Jurkat, Clone E6-1 (cell line): ENCODE data around the gene FAM120A.

ENCODE experiments used
- DNase-seq: peaks from one replicate; pipeline ENCODE4 v3.0.0-alpha.2; 2011; ENCODE audit warnings: low read depth, low spot score
- H3K4me3 ChIP-seq: 2 replicates; pipeline ENCODE4 v1.5.1; 2011; ENCODE audit warnings: mild to moderate bottlenecking, low read length, control low read depth, moderate library complexity

The FAM120A gene

DNA sequence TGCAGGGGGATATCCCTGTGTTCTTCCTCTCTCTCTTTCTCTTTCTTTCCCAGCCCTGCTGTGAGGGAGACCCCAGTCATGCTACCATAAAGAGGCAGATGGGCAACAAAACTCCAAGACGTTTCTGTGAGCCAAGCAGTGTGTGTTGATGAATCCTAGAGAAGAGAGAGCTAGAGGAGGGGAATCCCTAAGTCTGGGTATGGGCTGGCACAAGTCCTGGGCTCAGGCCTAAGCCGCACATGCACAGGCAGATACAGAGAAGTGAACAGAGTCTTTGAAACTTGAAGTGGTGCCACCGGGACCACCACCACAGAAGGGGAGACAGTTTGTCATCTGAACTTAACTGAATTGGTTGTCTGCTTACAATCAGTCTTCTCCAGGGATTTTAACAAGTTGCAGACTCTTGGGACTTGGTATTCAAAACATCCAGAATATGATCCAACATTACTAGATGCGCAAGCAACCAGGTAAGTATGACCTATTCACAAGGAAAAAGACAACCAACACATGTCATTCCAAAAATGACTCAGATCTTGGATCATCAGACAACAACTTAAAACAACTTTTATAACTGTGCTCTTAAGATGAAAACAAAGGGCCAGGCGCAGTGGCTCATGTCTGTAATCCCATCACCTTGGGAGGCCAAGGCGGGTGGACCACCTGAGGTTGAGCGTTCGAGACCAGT lies 10.4 kb upstream of the FAM120A start:
- H3K4me3 ChIP-seq = no peak overlapping the region
- no peak for DNase-seq

DNA sequence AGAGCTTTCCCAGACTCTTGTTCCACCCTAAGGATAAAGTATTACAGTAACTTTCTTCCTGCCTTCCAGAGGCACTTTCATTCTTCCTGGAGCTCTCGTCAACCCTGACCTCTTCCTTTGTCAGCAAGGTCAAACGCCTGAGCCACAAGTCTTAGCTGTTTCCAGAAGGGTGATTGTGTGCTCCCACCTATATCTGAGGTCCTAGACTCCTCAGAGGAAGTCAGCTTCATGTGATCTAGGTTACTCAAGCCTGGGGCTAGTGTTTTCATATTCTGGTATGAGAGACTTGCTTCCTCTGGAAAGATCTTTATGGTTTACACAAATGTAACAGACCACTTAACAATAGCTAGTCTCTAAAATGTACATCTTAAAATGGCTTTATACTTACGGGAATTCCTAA lies 5.4 kb upstream of the FAM120A start:
- no peak for DNase-seq
- H3K4me3 ChIP-seq = no peak overlapping the region

DNA sequence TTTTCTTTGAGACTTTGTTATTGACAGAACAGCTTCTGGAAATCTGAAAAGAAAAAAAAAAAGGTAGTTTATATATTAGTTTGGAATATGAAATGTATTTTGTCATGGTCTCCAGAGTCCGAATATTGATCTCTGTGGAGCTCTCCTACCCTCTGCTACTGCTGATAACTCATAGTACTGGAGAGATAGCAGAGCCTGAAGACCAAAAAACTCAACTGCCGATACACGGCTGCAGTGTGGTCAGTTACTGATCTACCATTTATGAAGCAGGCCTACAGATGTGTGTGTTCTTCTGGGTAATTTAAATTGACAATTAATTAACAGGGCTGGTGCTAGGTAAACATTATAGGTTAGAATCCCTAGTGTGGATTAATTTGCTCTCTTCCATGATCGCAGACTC lies 3.8 kb upstream of the FAM120A start:
- DNase-seq = no peak
- no peak overlapping the region for H3K4me3 ChIP-seq

DNA sequence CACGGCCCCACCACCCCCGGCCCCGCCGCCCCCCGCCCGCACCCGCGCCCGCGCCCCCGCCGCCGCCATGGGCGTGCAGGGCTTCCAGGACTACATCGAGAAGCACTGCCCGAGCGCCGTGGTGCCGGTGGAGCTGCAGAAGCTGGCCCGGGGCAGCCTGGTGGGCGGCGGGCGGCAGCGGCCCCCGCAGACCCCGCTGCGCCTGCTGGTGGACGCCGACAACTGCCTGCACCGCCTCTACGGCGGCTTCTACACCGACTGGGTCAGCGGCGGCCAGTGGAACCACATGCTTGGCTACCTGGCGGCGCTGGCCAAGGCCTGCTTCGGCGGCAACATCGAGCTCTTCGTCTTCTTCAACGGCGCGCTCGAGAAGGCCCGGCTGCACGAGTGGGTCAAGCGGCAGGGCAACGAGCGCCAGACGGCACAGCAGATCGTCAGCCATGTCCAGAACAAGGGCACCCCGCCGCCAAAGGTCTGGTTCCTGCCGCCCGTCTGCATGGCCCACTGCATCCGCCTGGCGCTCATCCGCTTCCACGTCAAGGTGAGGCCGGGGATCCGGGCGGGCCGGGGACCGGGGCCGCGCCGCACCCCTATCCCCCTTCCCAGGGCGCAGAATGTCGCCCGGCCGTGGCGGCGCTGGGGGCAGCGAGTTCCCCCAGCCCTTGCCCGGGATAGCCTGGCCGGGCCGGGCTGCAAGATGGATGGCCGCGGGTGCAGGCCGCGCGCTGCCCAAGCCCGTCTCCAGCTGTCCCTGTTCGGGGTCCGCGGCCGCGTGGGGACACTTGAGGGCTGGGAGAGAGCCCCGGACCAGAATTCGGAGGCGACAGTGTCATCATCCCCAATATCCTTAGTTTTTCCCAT lies 594 bp downstream of the FAM120A start:
- no peak for DNase-seq
- peak overlapping the region; percentile 86 for H3K4me3 ChIP-seq

DNA sequence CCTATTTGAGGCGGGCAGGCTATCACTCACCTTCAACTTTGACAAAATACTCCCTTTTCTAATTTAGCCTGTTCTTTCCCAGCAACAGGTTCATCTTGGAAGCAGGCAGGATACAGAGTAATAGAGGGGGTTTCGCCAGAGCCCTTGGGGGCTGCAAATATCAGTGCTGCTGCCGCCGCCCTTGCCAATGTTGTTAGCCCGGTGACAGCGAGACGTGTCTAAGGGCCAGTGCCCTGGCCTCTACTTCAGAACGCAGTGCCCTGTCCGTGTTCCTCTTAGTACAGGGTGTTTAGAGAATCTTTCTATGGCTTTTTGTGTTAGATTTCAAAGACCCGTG lies 1.2 kb downstream of the FAM120A start:
- peak overlapping the region; percentile 86 for H3K4me3 ChIP-seq
- DNase-seq = no peak

DNA sequence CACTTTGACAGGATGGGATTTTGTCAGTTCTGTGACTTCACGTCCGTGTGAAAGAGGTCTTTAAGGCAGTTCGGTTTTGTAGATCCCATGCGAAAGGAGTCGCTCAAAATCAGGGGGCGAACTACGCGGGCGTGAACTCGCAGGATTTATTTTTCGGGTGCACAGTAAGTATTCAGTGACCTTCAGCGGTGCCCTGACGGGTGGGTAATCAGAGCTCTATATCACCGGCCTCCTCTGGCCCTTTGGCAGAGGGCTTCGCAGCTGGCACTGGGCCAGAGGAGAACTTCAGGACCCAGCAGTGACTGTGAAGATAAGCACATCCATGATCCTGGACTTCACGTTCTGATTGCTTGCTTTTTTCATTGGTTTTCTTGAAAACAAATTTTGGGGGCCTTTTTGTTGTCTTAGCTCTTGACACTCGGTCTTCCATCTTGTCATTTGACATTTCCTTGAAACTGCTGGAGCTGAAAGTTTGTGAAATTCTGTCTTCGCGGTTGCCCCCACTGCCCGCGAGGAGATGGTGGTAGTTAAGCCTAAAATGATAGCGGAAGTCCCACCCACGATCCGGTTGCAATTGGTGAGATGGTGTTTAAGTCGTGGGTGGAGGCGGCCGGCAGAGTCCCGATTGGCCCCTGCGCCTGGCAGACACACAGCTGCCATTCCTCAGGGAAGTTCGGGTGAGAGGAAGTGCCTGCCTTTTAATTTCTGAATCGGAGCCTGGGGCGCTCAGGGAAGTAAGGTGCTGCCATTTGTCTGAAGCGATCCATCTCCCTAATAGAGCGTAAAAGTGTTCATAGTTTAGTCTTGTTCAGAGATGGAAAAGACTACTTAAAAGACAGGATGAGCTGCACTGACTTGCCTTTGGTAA lies 1.8 kb downstream of the FAM120A start, which contains the start of gene FAM120AOS:
Gene FAM120AOS (minus strand): TSS at position 535 of the 868 bp plus-strand sequence. CDS start 872 bp downstream, outside the sequence.
- DNase-seq = peak; percentile 94
- peak within 1 kb of the TSS; percentile 86 for H3K4me3 ChIP-seq

DNA sequence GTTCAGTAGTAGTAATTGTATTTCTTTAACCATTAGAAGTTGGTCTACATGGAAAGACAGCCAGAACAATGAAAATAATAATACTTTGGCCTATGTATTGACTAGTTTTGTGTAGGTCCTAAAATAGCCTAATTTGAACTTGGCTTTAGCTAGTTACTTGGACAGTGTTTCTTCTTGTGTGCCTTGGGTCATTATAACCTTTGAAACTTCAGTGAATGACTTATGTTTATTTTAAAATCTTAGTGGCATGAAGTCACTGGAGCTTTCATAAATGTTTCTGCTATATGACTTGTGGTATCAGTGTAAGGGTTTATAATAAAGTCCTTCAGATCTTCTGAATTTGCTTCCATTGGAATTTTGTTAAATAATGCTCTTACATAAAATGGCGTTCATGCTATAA lies 4.5 kb downstream of the FAM120A start:
- no peak for DNase-seq
- H3K4me3 ChIP-seq = no peak overlapping the region

DNA sequence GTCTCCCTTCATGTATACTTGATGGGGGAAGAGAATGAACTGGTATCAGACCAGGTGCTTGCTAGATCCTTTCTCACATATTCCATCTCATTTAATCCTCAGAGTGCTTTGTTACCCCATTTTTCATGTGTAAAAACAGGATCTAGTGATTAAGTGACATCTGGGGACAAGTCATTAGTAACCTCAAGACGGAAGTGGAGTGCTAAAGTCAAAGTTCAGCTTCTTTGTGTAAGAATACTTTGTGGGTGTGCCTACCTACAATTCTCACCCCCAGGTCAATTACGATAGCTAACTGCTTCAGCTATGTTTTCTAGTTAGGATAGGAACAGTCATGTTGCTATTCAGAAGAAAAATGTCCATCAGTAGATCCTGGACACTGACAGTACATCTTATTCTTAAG lies 5.0 kb downstream of the FAM120A start:
- H3K4me3 ChIP-seq = no peak overlapping the region

DNA sequence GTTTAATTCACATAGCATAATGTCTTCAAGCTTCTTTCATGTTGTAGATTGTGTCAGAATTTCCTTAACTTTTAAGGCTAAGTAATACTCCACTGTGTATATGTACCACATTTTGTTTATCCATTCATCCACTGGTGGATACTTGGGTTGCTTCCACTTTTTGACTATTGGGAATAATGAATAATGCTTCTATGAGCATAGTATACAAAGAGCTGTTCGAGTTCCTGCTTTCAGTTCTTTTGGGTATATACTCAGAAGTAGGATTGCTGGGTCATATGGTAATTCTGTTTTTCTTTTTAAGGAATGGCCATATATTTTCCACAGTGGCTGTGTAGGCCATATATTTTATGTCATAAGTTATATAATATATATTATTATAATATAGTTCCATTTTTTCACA lies 5.5 kb downstream of the FAM120A start:
- no peak overlapping the region for H3K4me3 ChIP-seq
- no peak for DNase-seq

More for the DNA sequence above, 5.0 kb downstream of the FAM120A start:
- DNase-seq = peak; percentile 62

DNA sequence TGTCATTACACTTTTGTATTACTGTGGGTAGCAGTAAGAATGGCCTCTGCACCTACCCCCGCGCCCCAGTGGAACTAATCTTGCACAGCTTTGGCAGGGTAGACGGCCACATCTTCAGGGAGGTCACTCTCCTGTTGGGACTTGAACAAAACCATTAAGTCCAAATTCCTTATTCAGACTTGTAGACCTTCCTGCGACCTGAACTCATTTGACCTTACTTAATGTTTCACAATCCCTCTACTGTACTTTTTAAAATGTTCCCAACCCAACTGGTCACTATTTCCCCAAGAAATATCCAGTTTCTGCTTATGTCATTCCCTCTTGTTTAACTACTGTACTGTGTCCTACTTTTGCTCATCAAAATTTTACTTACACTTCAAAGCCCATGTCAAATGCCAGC lies 7.2 kb downstream of the FAM120A start:
- H3K4me3 ChIP-seq = no peak overlapping the region
- no peak for DNase-seq

DNA sequence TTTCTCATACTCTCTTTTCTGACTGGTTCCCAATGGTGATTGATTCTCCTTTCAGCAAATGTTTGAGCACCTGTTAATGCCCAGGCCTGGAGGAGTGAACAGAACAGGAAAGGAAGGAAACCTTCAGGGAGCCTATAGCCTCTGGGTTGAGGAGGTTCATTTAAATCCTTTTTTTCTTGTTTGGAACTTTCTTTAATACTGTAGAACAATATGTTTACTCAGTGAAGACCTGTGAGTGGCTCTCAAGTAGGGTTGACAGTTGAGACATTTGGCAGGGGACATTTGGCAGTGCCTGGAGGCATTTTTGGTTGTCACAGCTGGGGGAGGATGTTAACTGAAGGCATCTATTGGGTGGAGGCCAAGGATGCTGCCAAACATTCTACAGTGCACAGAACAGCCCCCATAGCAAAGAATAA lies 8.0 kb downstream of the FAM120A start:
- DNase-seq = no peak

DNA sequence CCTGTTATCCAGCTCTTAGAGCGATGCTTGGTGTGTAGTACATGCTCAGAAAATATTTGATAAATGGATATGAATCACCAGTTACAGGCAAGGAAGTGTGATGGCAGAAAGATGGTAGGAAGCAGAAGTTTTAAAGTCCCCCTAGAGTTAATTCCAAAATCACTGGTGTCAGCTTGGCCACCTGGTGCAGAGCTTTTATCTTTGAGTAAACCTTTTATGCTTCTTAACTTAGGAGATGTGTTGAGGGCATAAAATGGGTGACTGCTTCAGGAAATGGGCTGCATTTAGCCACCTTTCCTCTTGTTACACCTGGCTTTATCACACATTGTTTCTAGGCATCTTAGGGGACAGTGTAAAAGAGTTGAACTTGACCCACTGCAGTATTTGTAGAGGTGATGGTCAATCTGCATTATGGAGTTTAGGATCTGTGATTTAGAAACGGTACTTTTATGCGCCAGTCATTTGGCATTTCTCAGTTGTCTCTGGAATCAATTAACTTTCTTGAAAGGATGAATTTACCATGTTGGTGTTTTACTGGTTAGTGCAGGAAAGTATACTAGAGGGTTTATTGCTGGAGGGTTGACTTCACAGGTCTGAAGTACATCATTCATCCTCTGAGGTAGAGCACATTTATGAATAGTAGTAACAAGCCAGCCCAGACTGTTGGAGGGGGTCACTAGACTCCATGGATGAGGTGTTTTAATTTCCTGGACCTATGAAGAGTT lies 9.4 kb downstream of the FAM120A start:
- H3K4me3 ChIP-seq = no peak overlapping the region
- DNase-seq = peak; percentile 62

More for the DNA sequence above, 8.0 kb downstream of the FAM120A start:
- H3K4me3 ChIP-seq = no peak overlapping the region

DNA sequence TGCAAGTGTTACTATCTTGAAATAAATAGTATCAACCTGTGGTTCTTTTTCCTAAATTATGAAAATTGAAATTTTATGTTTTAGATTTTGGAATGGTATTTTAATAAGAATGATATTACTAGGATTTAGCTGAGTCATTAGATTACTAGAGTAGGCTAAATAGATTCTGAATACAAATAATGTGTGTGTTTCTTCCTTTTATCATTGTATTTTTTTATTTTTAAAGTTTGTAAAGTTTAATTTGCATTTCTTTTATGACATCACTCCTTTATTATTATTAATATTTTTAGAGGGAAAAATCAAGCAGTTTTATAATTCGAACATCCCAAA lies 9.9 kb downstream of the FAM120A start:
- DNase-seq = no peak
- H3K4me3 ChIP-seq = no peak overlapping the region

DNA sequence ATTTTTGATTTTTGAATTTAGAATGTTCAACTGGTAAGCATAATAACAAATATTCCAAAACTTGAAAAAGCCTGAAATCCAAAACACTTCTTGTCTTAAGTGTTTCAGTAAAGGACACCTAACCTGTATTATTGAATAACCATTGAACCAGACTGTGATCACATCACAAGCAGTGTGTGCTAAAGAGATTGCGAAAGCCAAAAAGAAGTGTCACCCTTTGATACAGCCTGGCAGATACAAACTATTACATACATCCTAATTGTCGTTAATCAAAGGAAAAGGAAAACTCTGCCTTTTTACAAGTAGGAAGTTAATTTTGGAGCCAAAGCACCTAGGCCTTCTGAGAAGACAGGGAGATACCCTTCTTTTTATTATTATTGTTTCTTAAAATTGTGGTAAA lies 10.3 kb downstream of the FAM120A start:
- no peak for DNase-seq
- H3K4me3 ChIP-seq = no peak overlapping the region

DNA sequence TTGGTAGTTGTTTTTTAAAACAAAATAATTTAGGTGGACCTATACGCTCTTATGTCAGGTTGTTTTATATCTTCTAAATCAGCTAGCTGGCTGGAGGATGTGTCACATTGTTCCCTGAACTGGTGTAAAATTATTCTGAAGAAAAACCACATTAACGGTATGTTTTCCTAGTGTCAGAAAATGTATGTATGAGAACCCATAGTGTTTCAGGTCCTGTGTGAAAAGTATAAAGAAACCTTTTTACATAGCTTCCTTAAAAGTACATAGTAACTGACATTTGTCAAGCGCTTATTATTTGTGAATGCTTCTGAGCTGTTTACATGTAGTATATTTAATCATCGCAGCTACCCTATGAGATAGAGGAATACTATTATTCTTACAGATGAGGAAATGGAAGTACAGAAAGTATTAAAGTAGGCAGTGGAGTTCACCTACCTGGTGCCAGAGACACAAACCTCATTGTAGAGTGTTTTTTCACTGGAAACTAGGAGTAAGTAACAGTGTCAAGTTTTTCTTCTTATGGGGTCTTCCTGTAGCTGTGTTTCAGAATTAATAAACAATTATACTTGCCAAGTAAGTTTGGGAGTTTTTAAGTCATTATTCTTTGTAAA lies 12.3 kb downstream of the FAM120A start:
- peak; percentile 65 for DNase-seq
- peak overlapping the region; percentile 28 for H3K4me3 ChIP-seq

DNA sequence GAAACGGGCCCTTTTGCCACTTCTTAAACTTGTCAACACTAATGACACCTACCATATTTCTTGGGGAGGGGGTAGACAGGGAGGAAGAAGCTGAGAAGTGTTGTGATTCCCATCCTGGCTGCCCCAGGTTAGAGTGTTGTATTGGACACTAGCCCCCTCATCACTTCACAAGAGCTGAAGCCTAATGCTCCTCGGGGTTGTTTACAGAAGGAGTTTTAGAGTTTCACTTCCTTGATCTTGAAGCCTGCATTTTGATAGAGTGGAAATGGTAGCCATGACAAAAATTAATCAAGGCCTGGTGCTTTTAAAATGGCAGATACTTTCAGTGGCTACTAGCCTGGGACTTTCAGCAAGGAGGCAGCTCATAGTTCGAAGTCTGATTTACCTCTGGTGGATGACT lies 12.9 kb downstream of the FAM120A start:
- DNase-seq = no peak
- H3K4me3 ChIP-seq = no peak overlapping the region

DNA sequence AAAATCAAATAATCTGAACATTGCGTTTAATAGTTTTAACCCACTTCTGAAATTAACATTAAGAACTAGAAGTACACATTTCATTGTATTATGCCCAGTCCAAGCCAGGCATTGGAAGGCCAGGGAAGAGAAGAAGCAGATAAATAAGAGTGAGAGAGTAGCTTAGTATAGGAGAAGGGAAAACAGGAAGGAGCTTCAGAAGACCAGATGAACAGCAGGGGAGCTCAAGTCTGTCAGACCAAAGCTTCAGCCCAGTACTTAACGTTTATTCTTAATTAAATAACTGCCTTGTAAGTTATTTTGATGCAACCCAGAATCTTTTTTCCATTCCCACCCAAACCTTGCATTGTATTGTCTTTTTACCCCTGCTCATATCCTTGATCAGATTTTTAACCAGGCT lies 13.4 kb downstream of the FAM120A start:
- DNase-seq = no peak
- no peak overlapping the region for H3K4me3 ChIP-seq

DNA sequence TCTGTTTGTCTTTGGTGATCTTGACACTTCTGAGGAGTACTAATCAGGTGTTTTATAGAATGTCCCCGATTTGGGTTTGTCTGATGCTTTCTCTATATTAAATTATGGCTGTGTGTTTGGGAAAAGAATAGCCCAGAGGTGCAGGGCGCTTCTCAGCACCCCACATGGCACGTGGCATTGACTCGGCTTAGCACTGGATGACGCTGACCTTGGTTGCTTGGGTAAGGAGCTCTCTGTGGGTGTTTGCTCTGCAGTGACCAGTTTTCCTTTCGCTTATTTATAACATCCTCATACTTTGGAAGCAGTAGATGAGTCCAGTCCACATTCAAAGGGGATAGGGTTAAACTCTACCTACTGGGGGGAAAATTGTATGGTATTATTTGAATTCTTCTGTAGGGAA lies 14.4 kb downstream of the FAM120A start:
- no peak for DNase-seq
- H3K4me3 ChIP-seq = no peak overlapping the region
